Uterus (tissue), 4 donors: ENCODE measurements around the gene BCAS3. TPM values are rescaled to one million over a fixed set of nuclear protein-coding genes. Genes with fewer than 3 reads are reported as not detected.

Experiments
- DNase-seq, 2 donors: peaks; one replicate each; pipeline ENCODE4 v3.0.0-alpha.2; 2019 to 2020
- H3K27ac ChIP-seq, 2 donors: fragments of 200-600 bp; sonication (generic); 1 replicate in 1 of 2; 2 replicates in 1 of 2; pipeline ENCODE4 v1.5.1; 2016 to 2018
- H3K27me3 ChIP-seq, 2 donors: fragments of 200-600 bp; sonication (generic); one replicate each; pipeline ENCODE4 v1.5.1; 2018 to 2019; ENCODE audit warnings: control low read depth in 1 of 2
- H3K36me3 ChIP-seq, 2 donors: fragments of 200-600 bp; sonication (generic); one replicate each; pipeline ENCODE4 v1.5.1; 2019; ENCODE audit warnings: control low read depth in 1 of 2
- H3K4me1 ChIP-seq, 2 donors: fragments of 200-600 bp; sonication (generic); one replicate each; pipeline ENCODE4 v1.5.1; 2018 to 2019; ENCODE audit warnings: control low read depth in 1 of 2
- H3K4me3 ChIP-seq, 2 donors: fragments of 200-600 bp; sonication (generic); 1 replicate in 1 of 2; 2 replicates in 1 of 2; pipeline ENCODE4 v1.5.1; 2018 to 2019; ENCODE audit warnings: mild to moderate bottlenecking in 1 of 2
- H3K9me3 ChIP-seq, 2 donors: fragments of 200-600 bp; sonication (generic); one replicate each; pipeline ENCODE4 v1.5.1; 2019; ENCODE audit warnings: control low read depth in 1 of 2
- POLR2A ChIP-seq, 2 donors: fragments of 450-650 bp; IDR thresholded peaks; one replicate each; pipeline ENCODE4 v1.6.1; 2016; ENCODE audit warnings: antibody characterized with exemption in 2 of 2, mild to moderate bottlenecking in 1 of 2, moderate library complexity in 1 of 2
- intact Hi-C: fragments of 100-400 bp; cut with DNase I; formaldehyde crosslinking; loops from one replicate; pipeline ENCODE4 v1.15.1; 2023; ENCODE audit warnings: low total_unique reads
- total RNA-seq, 4 donors: library from RNA; depleted of rRNA in 3 of 4; stranded (reverse); fragments of >200 nt in 3 of 4; gene quantifications; one replicate each; pipeline versions ENCODE4 v1.1.0 to v1.2.4, GENCODE V29; 2014 to 2023
- TF ChIP-seq, protein P1 (sequence below), 4 experiments: fragments of 200-600 bp in 2 of 4; fragments of 450-650 bp in 2 of 4; sonication (generic) in 2 of 4; IDR thresholded peaks; one replicate each; pipeline ENCODE4 v1.5.1; 2016 to 2019; ENCODE audit warnings: antibody characterized with exemption in 4 of 4, mild to moderate bottlenecking in 2 of 4, moderate library complexity in 1 of 4
- donor health status: DM: yes; HTN: yes; CAD: no.

BCAS3 gene
- total RNA-seq, 4 donors from 2014 or later, result 42.6 to 147 (median 83.7) TPM

DNA sequence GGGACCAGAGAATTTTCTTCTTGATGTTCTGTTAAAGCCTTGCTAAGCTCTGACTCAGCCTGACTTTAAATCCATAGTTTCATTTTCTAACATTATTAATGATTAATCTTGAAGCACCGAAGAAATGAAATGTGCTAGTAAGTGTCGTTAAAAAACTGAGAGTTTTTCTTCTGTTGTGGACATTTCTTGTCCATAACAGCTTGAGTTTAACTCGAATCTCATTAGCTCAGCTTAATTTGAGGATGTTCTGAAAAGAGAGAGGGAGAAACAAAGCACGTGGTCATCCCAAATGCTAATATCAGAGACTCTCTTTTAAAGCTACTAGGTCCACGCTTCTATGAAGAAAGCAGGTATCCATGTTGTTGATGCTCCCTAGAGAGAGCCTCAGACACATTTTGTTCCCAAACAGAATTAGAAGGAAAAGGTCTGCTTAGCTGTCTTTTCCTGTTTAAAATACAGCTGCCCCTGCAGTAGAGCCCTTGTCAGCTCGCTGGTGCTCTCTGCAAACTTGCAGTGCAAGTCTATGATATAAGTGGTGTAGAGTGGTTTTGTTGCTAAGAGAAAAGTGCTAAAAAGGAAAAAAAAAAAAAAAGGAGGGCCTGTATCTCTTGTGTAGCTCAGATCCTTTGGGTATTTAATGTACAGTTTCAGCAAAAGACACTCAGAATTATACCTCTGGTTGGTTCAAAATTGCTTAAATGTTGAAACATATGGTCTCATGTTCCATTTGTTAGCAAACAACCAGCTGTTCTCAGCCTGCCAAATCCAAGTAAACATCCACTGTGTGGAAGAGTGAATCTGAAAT is 530.9 kb downstream of the BCAS3 start:
- H3K27me3 ChIP-seq, result no peaks in the 10 kb centered on the region
- peak overlapping the region in 1 of 2 donors; percentile 8 for H3K4me3 ChIP-seq
- peak overlapping the region; percentile 57 to 68 for H3K27ac ChIP-seq
- H3K9me3 ChIP-seq, result no peaks in the 10 kb centered on the region
- no peaks in the 10 kb centered on the region for H3K4me1 ChIP-seq
- intact Hi-C loops, result no loop called here
- TF ChIP-seq, protein P1, sequence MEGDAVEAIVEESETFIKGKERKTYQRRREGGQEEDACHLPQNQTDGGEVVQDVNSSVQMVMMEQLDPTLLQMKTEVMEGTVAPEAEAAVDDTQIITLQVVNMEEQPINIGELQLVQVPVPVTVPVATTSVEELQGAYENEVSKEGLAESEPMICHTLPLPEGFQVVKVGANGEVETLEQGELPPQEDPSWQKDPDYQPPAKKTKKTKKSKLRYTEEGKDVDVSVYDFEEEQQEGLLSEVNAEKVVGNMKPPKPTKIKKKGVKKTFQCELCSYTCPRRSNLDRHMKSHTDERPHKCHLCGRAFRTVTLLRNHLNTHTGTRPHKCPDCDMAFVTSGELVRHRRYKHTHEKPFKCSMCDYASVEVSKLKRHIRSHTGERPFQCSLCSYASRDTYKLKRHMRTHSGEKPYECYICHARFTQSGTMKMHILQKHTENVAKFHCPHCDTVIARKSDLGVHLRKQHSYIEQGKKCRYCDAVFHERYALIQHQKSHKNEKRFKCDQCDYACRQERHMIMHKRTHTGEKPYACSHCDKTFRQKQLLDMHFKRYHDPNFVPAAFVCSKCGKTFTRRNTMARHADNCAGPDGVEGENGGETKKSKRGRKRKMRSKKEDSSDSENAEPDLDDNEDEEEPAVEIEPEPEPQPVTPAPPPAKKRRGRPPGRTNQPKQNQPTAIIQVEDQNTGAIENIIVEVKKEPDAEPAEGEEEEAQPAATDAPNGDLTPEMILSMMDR (IDR thresholded peaks at IDR 0.05), result no peak
- no peak for TF ChIP-seq POLR2A (IDR thresholded peaks at IDR 0.05)
- H3K36me3 ChIP-seq, result no peaks in the 10 kb centered on the region
- DNase-seq, result no peak

DNA sequence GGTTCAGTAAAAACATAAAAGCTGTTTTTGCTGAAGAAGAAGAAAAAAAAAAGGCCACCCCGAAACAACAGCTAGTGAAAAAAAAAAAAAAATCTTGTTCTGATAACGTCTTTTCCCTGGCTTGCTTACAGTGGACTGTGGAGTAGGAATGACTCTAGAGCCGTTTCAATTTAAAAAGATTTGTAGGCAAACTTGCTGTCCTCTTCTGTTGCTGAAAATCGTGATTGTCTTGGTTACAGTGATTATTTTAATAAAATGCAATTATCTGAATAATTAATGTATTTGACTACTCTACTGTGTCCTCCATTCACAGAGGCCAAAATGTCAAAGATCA is 531.4 kb downstream of the BCAS3 start:
- no peak for TF ChIP-seq POLR2A (IDR thresholded peaks at IDR 0.05)
- TF ChIP-seq, protein P1 (IDR thresholded peaks at IDR 0.05), result no peak
- intact Hi-C loops, result no loop called here
- H3K27ac ChIP-seq, result peak overlapping the region; percentile 57 to 68
- DNase-seq, result no peak
- no peaks in the 10 kb centered on the region for H3K36me3 ChIP-seq
- no peaks in the 10 kb centered on the region for H3K4me1 ChIP-seq
- H3K27me3 ChIP-seq, result no peaks in the 10 kb centered on the region
- H3K4me3 ChIP-seq, result no peak overlapping the region
- no peaks in the 10 kb centered on the region for H3K9me3 ChIP-seq

DNA sequence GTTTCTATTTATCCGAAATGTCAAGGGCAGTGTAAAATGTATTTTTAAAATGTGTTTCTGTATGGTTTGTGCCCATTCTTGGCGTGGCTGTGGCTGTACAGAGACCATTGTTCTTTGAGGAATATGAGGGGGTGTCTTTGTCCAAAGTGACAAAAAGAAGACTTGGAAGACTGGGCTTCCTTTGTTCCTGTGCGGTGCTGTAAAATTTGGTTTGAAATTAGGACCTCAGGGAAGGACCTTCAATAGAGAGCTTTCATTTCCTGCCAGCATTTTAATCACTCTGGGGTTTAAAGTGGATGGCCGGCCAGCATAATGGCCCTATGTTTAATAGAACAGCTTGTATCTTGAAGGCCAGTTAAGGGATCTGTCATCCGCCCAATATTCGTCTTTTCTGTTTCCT is 531.9 kb downstream of the BCAS3 start:
- H3K27me3 ChIP-seq, result no peaks in the 10 kb centered on the region
- TF ChIP-seq POLR2A (IDR thresholded peaks at IDR 0.05), result no peak
- TF ChIP-seq, protein P1 (IDR thresholded peaks at IDR 0.05), result no peak
- H3K36me3 ChIP-seq, result no peaks in the 10 kb centered on the region
- no peaks in the 10 kb centered on the region for H3K4me1 ChIP-seq
- H3K9me3 ChIP-seq, result no peaks in the 10 kb centered on the region
- H3K27ac ChIP-seq, result peak overlapping the region; percentile 57 to 68
- H3K4me3 ChIP-seq, result no peak overlapping the region
- no peak for DNase-seq
- intact Hi-C loops, result no loop called here

DNA sequence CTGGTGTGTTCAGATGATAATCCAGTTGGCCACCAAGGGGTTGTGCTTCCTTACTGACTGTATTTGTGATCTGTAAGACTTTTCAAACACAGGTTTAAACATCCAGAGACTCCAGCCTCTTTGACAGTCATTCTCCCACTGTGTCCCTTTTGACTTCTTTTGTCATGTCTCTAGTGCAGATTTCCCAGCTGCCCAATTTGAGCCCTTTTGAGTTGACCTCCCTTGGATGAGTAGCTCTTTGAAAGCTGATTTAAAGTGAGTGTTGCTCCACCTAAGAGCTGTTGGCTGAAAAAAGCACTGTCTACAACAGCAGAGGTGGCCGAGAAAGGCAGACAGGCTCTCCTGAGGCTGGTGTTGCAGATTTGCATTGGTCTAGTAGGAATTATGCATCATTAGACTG is 533.6 kb downstream of the BCAS3 start:
- Histone ChIP-seq H3K36me3 (no peaks in the 10 kb centered on the region), H3K4me1 (no peaks in the 10 kb centered on the region), H3K9me3 (no peaks in the 10 kb centered on the region), H3K4me3 (no peak overlapping the region), H3K27ac (no peak overlapping the region), H3K27me3 (no peaks in the 10 kb centered on the region)
- no peak for TF ChIP-seq POLR2A (IDR thresholded peaks at IDR 0.05)
- TF ChIP-seq, protein P1 (IDR thresholded peaks at IDR 0.05), result no peak
- no peak for DNase-seq
- intact Hi-C loops, result no loop called here

DNA sequence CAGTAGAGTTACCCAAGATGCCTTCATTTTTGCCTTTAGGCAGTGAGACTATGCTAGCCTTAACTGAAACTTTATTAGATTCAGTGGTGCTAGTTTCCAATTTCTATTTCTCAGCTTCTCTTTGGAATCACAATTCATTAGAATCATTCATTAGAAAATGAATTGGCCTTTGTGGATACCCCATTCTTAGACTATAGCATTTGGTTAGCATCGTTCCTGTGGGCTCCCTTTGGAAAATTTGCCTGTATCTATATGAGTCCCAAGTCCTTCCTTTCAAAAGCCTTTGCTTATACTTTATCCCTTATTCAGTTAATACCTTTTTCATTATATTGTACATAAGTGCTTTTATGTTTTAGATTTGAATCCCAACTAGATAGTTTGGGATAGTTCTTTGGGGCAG is 535.0 kb downstream of the BCAS3 start:
- Histone ChIP-seq H3K9me3 (no peaks in the 10 kb centered on the region), H3K27ac (no peak overlapping the region), H3K4me1 (no peaks in the 10 kb centered on the region), H3K4me3 (no peak overlapping the region), H3K36me3 (no peaks in the 10 kb centered on the region), H3K27me3 (no peaks in the 10 kb centered on the region)
- TF ChIP-seq, protein P1 (IDR thresholded peaks at IDR 0.05), result no peak
- TF ChIP-seq POLR2A (IDR thresholded peaks at IDR 0.05), result no peak
- no peak for DNase-seq
- intact Hi-C loops, result no loop called here
